Keratinocyte (primary cell): ENCODE results near the gene FBLIM1.

Source experiments
- CTCF ChIP-seq, 3 experiments: IDR thresholded peaks in 1 of 3; conservative IDR thresholded peaks in 1 of 3; optimal IDR thresholded peaks in 1 of 3; 2 replicates in 2 of 3; 3 replicates in 1 of 3; pipeline versions ENCODE3 to v1.5.1; 2011; ENCODE audit warnings: low read length in 3 of 3, mild to moderate bottlenecking in 3 of 3, moderate library complexity in 2 of 3, control low read depth in 1 of 3, inconsistent platforms in 1 of 3; ENCODE audit not compliant: insufficient read depth in 2 of 3; ENCODE audit errors: extremely low read depth in 1 of 3
- EZH2 ChIP-seq: IDR thresholded peaks from one replicate; pipeline ENCODE4 v1.6.1; 2012; ENCODE audit warnings: inconsistent platforms, mild to moderate bottlenecking, low read length, moderate library complexity

- TF ChIP-seq CTCF (optimal IDR thresholded peaks at IDR 0.05 in 1 of 3, IDR thresholded peaks at IDR 0.05 in 1 of 3, conservative IDR thresholded peaks at IDR 0.05 in 1 of 3; ENCODE audit: extremely low read depth in 1 of 3, insufficient read depth in 2 of 3, low read length in 3 of 3) (no peak), EZH2 (no peak)
Observed at GRCh38 chr1:15744122-15744679, 14.4 kb upstream of the FBLIM1 start.
